Kidney epithelial cell (primary cell): ENCODE measurements around the gene MYH13. TPM values are rescaled to one million over a fixed set of nuclear protein-coding genes. Genes with fewer than 3 reads are reported as not detected.

Experiments used
- DNase-seq: peaks from one replicate; pipeline ENCODE4 v3.0.0-alpha.2; 2010; ENCODE audit warnings: low read depth
- H3K27me3 ChIP-seq: 2 replicates; pipeline ENCODE4 v1.6.0; 2011; ENCODE audit warnings: low read length; ENCODE audit not compliant: control insufficient read depth, insufficient read depth
- H3K36me3 ChIP-seq: 2 replicates; pipeline ENCODE4 v1.5.1; 2011; ENCODE audit warnings: low read length; ENCODE audit not compliant: control insufficient read depth, insufficient read depth
- H3K4me3 ChIP-seq: 2 replicates; pipeline ENCODE4 v1.5.1; 2011; ENCODE audit warnings: low read depth, mild to moderate bottlenecking, control low read depth, low read length
- total RNA-seq: library from RNA; depleted of rRNA; stranded (reverse); fragments of >200 nt; gene quantifications from 2 replicates; pipeline ENCODE4 v1.2.3, GENCODE V29; 2015
- TF ChIP-seq, protein P1 (sequence below): IDR thresholded peaks from 2 replicates; pipeline ENCODE4 v1.5.1; 2011; ENCODE audit warnings: mild to moderate bottlenecking, moderate library complexity, low read length, control low read depth, inconsistent platforms; ENCODE audit not compliant: insufficient read depth, poor library complexity, severe bottlenecking

Gene MYH13
- total RNA-seq, 1 donor from 2014 or later, result not detected

DNA sequence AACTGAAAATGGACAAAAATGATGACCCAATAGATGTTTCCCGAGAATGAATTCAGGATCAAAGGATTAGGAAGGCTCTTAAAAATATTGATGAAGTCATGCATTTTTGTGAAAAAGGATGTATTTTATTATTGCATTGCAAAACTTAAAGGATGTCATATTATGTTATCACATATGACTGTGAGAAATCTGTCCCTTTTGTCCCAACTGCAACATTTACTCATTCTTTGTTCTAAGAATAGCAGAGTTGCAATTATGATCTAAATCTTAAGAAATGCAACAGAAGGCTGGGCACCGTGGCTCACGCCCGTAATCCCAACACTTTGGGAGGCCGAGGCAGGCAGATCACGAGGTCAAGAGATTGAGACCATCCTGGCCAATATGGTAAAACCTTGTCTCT is 13.1 kb upstream of the MYH13 start:
- no peak for DNase-seq
- H3K4me3 ChIP-seq, result no peak overlapping the region
- no peaks in the 10 kb centered on the region for H3K36me3 ChIP-seq
- H3K27me3 ChIP-seq, result no peaks in the 10 kb centered on the region
- TF ChIP-seq, protein P1, sequence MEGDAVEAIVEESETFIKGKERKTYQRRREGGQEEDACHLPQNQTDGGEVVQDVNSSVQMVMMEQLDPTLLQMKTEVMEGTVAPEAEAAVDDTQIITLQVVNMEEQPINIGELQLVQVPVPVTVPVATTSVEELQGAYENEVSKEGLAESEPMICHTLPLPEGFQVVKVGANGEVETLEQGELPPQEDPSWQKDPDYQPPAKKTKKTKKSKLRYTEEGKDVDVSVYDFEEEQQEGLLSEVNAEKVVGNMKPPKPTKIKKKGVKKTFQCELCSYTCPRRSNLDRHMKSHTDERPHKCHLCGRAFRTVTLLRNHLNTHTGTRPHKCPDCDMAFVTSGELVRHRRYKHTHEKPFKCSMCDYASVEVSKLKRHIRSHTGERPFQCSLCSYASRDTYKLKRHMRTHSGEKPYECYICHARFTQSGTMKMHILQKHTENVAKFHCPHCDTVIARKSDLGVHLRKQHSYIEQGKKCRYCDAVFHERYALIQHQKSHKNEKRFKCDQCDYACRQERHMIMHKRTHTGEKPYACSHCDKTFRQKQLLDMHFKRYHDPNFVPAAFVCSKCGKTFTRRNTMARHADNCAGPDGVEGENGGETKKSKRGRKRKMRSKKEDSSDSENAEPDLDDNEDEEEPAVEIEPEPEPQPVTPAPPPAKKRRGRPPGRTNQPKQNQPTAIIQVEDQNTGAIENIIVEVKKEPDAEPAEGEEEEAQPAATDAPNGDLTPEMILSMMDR, result no peak

DNA sequence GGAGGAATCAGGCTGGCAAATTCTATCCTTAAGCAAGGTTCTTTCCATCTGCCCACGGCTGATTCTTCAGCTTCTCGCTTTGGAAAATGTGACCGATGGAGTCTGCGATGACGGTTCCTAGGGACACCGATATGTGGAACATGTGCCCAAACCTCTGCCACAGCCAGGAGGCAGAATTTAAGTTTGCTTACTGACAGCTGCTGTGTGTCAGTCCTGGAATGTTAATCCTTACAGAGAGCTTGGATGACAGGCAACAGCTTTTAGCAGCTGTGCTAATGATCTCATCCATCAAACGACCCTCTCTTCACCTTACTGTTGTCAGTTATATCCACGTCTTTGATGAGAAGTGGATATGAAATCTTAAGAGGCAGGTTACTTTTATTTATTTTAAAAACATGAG is 11.4 kb upstream of the MYH13 start:
- Histone ChIP-seq H3K27me3 (no peaks in the 10 kb centered on the region), H3K4me3 (no peak overlapping the region), H3K36me3 (no peaks in the 10 kb centered on the region)
- no peak for DNase-seq
- TF ChIP-seq, protein P1, result no peak

DNA sequence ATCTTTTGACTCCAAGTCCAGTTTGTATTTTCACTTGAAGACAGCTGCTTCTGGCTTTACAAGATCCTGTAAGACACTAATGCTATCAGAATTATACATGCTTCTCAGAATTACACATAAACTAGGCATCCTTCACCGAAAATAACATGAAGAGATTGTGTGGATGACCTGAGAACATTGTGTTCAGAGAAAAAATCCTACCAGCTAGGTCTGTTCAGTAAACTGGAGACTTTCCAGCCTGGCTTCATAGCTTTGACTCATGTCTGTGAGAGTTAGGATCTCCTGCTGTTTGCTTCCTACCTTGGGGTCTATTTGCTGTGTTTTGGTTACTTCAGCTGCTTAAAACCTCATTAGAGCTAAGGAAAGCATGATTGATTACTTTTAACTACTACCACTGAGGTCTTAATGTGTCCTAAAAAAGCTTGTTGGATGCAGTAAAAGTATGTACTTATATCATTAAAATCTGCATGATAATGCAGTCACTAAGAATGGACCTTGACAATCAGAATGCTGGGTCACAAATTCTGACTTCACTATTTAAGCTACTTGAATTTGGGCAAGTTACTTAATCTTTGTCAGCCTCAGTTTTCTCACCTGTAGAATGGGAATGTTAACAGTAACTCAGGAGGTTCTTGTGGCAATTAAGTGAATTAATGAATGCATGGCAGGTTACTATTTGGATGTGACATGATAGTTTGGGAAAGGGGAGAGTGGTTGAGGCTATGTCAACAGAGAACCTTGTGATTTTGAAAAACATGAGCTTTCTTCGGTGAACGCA is 8.0 kb upstream of the MYH13 start:
- Histone ChIP-seq H3K4me3 (no peak overlapping the region), H3K27me3 (no peaks in the 10 kb centered on the region), H3K36me3 (no peaks in the 10 kb centered on the region)
- no peak for DNase-seq
- TF ChIP-seq, protein P1, result no peak

DNA sequence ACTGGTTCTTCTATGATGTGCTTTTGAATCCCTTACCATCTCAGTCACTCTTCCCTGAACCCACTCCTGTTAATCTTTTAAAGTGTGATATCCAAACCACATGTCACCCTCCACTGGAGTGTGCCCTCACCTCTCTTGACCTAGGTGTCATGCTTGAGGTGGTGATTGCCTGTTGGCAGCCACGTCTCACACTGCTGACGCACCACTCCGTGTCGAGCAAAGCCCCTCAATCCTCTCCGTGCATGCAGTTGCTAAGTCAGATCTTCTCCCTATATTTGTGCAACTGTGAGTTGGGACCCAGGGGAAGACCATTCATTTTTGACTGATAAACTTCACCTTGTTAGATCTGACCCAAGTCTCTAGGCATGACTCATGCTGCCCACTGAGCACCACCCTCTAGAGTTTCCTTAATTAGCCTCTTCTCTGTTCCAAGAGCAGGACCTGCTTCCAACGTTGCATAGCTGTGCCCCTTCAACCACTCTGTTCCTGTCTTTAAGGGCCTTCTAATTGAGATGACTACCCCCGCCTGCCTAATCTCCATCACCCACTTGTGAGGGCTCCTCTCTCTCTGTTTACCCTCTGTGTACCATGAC is 2.7 kb downstream of the MYH13 start:
- Histone ChIP-seq H3K27me3 (peaks cover 3% of the 10 kb centered on the region), H3K4me3 (no peak overlapping the region), H3K36me3 (no peaks in the 10 kb centered on the region)
- TF ChIP-seq, protein P1, result no peak
- no peak for DNase-seq

DNA sequence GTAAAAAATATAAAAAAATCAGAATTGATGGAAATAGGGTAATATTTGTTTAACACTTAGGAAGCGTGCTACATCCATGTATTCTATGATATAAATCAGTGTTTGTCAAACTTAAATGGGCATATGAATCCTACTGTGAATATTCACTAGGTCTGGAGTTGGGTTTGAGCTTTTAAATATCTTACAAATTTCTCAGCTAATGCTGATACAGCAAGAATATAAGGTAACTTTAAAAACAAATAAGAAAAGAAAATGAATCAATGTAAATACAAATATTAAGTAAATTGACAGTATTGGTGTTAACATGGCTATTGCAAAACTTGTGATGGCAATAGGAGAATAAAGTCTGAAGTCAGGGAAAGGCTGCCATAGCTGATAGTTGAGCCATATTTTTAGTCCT is 3.6 kb downstream of the MYH13 start:
- TF ChIP-seq, protein P1, result no peak
- no peaks in the 10 kb centered on the region for H3K36me3 ChIP-seq
- peaks cover 3% of the 10 kb centered on the region for H3K27me3 ChIP-seq
- no peak overlapping the region for H3K4me3 ChIP-seq
- DNase-seq, result no peak
